ENCODE measurements around the gene MUSK. TPM values are rescaled to one million over a fixed set of nuclear protein-coding genes. Genes with fewer than 3 reads are reported as not detected.
"Not testable (repeated sequence)": the region's sequence is repeated elsewhere in the genome, so short reads cannot be mapped to it uniquely, and the experiment has no call there.

The MUSK gene
- total RNA-seq, 1 donor from 2014 or later = not detected

- peaks cover 5% of the 10 kb centered on the region for H3K4me1 Mint-ChIP-seq (ENCODE audit: unreplicated experiment)
- H3K36me3 Mint-ChIP-seq = no peaks in the 10 kb centered on the region
- no peaks in the 10 kb centered on the region for H3K27me3 Mint-ChIP-seq
- no peak for DNase-seq (ENCODE audit: extremely low spot score, unreplicated experiment)
- TF ChIP-seq CTCF (conservative IDR thresholded peaks at IDR 0.05) = no peak
- no peak overlapping the region for H3K4me3 Mint-ChIP-seq
- no peaks in the 10 kb centered on the region for H3K9me3 Mint-ChIP-seq
- H3K27ac Mint-ChIP-seq = no peak overlapping the region
Measured at GRCh38 chr9:110782701-110783100, 114.1 kb downstream of the MUSK start.

GRCh38 chr9:110784309-110784708 is 115.7 kb downstream of the MUSK start:
- Mint-ChIP-seq H3K36me3 (no peaks in the 10 kb centered on the region), H3K27me3 (no peaks in the 10 kb centered on the region), H3K27ac (no peak overlapping the region), H3K4me1 (ENCODE audit: unreplicated experiment) (no peaks in the 10 kb centered on the region), H3K9me3 (no peaks in the 10 kb centered on the region), H3K4me3 (no peak overlapping the region)
- DNase-seq (ENCODE audit: extremely low spot score, unreplicated experiment) = no peak
- no peak for TF ChIP-seq CTCF (conservative IDR thresholded peaks at IDR 0.05)

GRCh38 chr9:110785166-110785565 is 116.6 kb downstream of the MUSK start:
- no peak overlapping the region for H3K27ac Mint-ChIP-seq
- no peak for DNase-seq (ENCODE audit: extremely low spot score, unreplicated experiment)
- no peaks in the 10 kb centered on the region for H3K4me1 Mint-ChIP-seq (ENCODE audit: unreplicated experiment)
- H3K36me3 Mint-ChIP-seq = no peaks in the 10 kb centered on the region
- H3K4me3 Mint-ChIP-seq = no peak overlapping the region
- TF ChIP-seq CTCF (conservative IDR thresholded peaks at IDR 0.05) = no peak
- H3K9me3 Mint-ChIP-seq = no peaks in the 10 kb centered on the region
- H3K27me3 Mint-ChIP-seq = no peaks in the 10 kb centered on the region

GRCh38 chr9:110788396-110788795 is 119.8 kb downstream of the MUSK start:
- DNase-seq (ENCODE audit: extremely low spot score, unreplicated experiment); H3K27me3 Mint-ChIP-seq; H3K4me3 Mint-ChIP-seq; H3K27ac Mint-ChIP-seq; H3K36me3 Mint-ChIP-seq; H3K4me1 Mint-ChIP-seq (ENCODE audit: unreplicated experiment); H3K9me3 Mint-ChIP-seq: not testable (repeated sequence)

- Mint-ChIP-seq H3K9me3 (no peaks in the 10 kb centered on the region), H3K36me3 (no peaks in the 10 kb centered on the region), H3K4me1 (ENCODE audit: unreplicated experiment) (no peaks in the 10 kb centered on the region), H3K27me3 (no peaks in the 10 kb centered on the region), H3K27ac (no peak overlapping the region), H3K4me3 (no peak overlapping the region)
- DNase-seq (ENCODE audit: extremely low spot score, unreplicated experiment) = no peak
- TF ChIP-seq CTCF (conservative IDR thresholded peaks at IDR 0.05) = no peak
Measured at GRCh38 chr9:110788871-110789270, 120.3 kb downstream of the MUSK start.

GRCh38 chr9:110797611-110798010 is 129.0 kb downstream of the MUSK start:
- Mint-ChIP-seq H3K4me3 (no peak overlapping the region), H3K4me1 (ENCODE audit: unreplicated experiment) (no peaks in the 10 kb centered on the region)

More at GRCh38 chr9:110797611-110798010, 129.0 kb downstream of the MUSK start:
- Mint-ChIP-seq H3K9me3 (no peaks in the 10 kb centered on the region), H3K27ac (no peak overlapping the region), H3K27me3 (no peaks in the 10 kb centered on the region), H3K36me3 (no peaks in the 10 kb centered on the region)
- TF ChIP-seq CTCF (conservative IDR thresholded peaks at IDR 0.05) = no peak
- DNase-seq (ENCODE audit: extremely low spot score, unreplicated experiment) = no peak

Data from type B pancreatic cell (in vitro differentiated cells).